GM10248 (cell line): ENCODE results near the gene CHD9.

ENCODE experiments used
- CTCF ChIA-PET: fragments of 300-600 bp; sonication (Branson Sonifier 250); formaldehyde crosslinking; extraction: SDS; loops from one replicate; lab custom pipeline; 2021; ENCODE audit warnings: antibody characterized with exemption; lab: Yijun Ruan, JAX
- POLR2A ChIA-PET: fragments of 350-650 bp; sonication (Branson Sonifier 250); formaldehyde crosslinking; extraction: SDS; loops from one replicate; lab custom pipeline; 2020; ENCODE audit warnings: antibody characterized with exemption; lab: Yijun Ruan, JAX
- DNase-seq: peaks from one replicate; pipeline ENCODE4 v3.0.0; 2012; ENCODE audit errors: extremely low spot score
- TF ChIP-seq, protein P1 (sequence below): IDR thresholded peaks from 2 replicates; pipeline ENCODE4 v1.5.1; 2012; ENCODE audit warnings: mild to moderate bottlenecking, low read depth; ENCODE audit errors: extremely low read depth, missing control alignments, control extremely low read depth

The CHD9 gene

DNA sequence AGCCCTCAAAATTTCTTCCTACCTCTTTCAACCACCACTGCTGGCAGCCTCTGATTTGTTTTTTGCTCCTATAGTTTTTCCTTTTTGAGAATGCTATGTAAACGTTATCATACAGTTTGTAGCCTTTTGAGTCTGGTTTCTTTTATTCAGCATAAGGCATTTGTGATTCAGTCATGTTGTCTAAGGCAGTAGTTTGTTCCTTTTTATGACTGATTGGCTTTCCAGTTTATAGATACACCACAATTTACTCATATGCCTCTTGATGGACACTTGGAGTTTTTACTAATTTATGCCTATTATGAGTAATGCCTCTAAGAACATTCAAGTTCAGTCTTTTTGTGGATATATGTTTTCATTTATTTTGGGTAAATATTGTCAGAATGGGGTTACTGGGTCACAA is 136.6 kb downstream of the CHD9 start:
- POLR2A ChIA-PET, result no interaction called here
- TF ChIP-seq, protein P1, sequence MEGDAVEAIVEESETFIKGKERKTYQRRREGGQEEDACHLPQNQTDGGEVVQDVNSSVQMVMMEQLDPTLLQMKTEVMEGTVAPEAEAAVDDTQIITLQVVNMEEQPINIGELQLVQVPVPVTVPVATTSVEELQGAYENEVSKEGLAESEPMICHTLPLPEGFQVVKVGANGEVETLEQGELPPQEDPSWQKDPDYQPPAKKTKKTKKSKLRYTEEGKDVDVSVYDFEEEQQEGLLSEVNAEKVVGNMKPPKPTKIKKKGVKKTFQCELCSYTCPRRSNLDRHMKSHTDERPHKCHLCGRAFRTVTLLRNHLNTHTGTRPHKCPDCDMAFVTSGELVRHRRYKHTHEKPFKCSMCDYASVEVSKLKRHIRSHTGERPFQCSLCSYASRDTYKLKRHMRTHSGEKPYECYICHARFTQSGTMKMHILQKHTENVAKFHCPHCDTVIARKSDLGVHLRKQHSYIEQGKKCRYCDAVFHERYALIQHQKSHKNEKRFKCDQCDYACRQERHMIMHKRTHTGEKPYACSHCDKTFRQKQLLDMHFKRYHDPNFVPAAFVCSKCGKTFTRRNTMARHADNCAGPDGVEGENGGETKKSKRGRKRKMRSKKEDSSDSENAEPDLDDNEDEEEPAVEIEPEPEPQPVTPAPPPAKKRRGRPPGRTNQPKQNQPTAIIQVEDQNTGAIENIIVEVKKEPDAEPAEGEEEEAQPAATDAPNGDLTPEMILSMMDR, result no peak
- CTCF ChIA-PET, result no interaction called here
- no peak for DNase-seq

DNA sequence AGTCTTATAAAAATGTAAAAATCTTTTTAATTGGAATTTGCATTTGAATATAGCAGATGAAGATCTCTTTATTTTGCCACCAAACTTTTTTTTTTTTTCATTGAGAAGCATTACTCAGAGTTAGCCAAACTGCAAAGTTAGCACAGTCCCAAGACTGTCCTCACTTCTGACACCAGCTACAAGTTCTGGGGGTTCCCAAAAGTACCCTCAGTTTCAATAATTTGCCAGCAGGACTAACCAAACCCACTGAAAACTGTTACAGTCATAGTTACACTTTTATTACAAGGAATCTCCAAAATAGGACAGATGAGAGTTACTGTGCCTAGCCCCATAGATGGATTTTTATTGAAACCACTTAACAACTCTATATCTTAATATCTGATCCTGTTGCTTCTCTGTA is 144.1 kb downstream of the CHD9 start:
- TF ChIP-seq, protein P1, result no peak
- DNase-seq, result no peak
- POLR2A ChIA-PET, result no interaction called here
- CTCF ChIA-PET, result no interaction called here

DNA sequence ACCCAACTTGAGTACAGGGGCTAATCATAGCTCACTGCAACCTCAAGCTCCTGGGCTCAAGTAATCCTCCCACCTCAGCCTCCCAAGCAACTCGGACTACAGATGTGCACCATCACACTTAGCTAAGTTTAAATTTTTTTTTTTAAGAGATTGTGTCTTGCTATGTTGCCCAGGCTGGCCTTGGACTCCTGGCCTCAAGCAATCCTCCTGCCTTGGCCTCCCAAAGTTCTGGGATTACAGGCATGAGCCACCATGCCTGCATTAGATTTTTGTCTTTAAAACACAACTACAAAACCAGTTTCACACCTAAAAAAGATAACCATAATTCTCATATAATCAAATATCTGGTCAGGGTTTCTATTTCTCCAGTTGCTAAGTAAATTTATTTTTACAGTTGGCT is 147.1 kb downstream of the CHD9 start:
- TF ChIP-seq, protein P1, result no peak
- ChIA-PET POLR2A (no interaction called here), CTCF (interaction anchor here (0.7 kb wide), 1 partner anchor 43 kb away, joined by 3 read pairs; no protein-coding TSS in a partner anchor)
- DNase-seq, result no peak

DNA sequence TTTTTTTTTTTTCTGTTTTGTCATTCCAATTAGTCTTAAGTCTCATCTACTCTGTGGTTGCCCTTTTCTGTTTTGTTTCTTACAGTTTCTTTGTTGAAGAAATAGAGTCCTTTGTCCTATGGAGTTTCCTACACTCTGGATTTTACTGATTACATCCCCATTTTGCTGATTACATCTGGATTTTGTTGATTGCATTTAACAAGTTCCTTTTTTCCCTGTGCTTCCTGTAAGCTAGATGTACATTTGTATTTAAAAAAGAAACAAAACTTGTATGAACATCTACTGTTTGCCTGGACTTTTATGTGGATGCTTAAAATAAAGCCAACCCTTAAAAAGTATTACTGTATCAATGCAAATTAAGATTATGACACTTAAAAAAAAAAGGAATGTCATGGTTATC is 147.6 kb downstream of the CHD9 start:
- TF ChIP-seq, protein P1, result no peak
- CTCF ChIA-PET, result interaction anchor here (0.7 kb wide), 1 partner anchor 44 kb away, joined by 3 read pairs; no protein-coding TSS in a partner anchor

DNA sequence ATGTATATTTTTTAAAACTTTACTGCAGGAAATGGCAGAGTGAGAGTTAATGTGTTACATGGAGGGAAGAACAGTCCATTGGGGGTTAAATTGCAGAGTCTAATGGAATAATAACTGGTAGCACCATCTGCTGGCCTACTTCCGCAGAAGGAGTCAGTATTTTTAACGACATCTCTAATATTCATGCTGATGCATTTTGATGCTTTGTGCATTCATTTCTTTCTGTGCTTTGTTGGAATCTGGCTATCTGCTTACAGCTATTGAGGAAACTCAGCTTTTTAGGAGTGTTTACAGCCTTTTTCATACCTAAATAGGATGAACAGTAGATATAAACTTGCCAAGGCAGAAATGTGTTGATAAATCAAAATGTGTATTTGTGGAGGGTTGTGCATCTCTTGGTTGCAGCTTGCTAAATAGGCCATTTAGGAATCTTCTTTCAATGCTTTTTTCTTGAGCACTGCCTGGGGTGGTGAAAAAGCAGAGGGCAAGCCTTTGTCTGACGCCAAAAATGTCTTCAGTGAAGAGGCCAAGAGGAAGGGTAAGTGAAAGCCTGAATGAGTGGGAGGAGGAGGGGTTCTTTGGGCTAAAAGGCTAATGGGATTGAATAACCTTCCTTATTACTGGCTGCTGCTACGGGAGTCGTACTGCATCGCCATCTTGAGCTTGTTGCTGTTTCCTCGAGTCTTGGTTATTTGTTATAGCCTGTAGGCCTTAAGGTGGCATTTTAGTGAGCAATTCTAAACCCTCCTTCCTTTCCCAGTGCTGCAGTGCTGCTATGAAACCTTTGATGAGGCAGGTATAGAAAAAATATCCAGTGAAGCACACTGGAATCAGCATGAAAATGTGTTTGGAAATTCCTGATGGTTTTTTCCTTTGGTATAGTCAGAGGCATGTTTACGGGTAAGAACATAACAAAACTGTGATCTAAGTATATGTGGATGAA is 153.3 kb downstream of the CHD9 start:
- POLR2A ChIA-PET, result interaction anchor here (0.7 kb wide), 1 partner anchor 496 kb away, joined by 3 read pairs; no protein-coding TSS in a partner anchor
- TF ChIP-seq, protein P1, result peak; percentile 52
- peak; percentile 81 for DNase-seq
- CTCF ChIA-PET, result interaction anchor here (0.6 to 3.4 kb wide), 28 partner anchors 10 to 295 kb away, joined by 3 to 33 read pairs (median 5); partner anchors contain the start of genes AKTIP and CHD9

More for the DNA sequence above, 147.6 kb downstream of the CHD9 start:
- no peak for DNase-seq
- POLR2A ChIA-PET, result no interaction called here

DNA sequence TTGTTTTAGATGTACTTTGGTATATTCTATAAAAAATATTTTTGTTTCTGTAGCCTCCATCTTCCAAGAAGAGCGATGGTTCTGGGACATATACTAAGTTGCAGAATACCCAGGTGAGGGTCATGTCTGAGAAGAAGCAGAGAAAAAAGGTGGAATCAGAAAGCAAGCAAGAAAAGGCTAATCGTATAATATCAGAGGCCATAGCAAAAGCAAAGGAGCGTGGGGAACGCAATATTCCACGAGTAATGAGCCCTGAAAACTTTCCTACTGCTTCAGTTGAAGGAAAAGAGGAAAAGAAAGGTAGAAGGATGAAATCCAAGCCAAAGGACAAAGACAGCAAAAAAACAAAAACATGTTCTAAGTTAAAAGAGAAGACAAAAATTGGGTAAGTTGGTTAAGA is 154.6 kb downstream of the CHD9 start:
- POLR2A ChIA-PET, result no interaction called here
- TF ChIP-seq, protein P1, result no peak
- DNase-seq, result no peak
- CTCF ChIA-PET, result interaction anchor here (2.5 to 3.4 kb wide), 4 partner anchors 12 to 154 kb away, joined by 12 to 33 read pairs (median 18); partner anchors contain the start of gene CHD9
